ENCODE results near the gene MYH7B.

GRCh38 chr20:35000922-35001595 lies 45.4 kb downstream of the MYH7B start:
- no peak for TF ChIP-seq ZNF274 (IDR thresholded peaks at IDR 0.05; ENCODE audit: low read depth, low read length)
- TF ChIP-seq SUZ12 (IDR thresholded peaks at IDR 0.05; ENCODE audit: extremely low read depth, insufficient read depth, insufficient read length) = no peak
- no peak for TF ChIP-seq YY1 (IDR thresholded peaks at IDR 0.05; ENCODE audit: insufficient read depth, insufficient read length)
